SK-N-SH (cell line): Measurements from ENCODE around the gene BFSP2. TPM values are rescaled to one million over a fixed set of nuclear protein-coding genes. Genes with fewer than 3 reads are reported as not detected.

Experiments
- CTCF ChIA-PET: fragments of 300-600, 350-600 bp; formaldehyde crosslinking; extraction: SDS; loops from one replicate; lab custom pipeline; 2021; lab: Yijun Ruan, JAX
- POLR2A ChIA-PET: fragments of 350-600 bp; sonication (Branson Sonifier 250); formaldehyde crosslinking; extraction: SDS; loops from one replicate; lab custom pipeline; 2020; ENCODE audit warnings: antibody characterized with exemption, inconsistent platforms; lab: Yijun Ruan, JAX
- DNase-seq: peaks from one replicate; pipeline ENCODE4 v3.0.0; 2012
- H2AFZ ChIP-seq: fragments of 200-600 bp; sonication (generic); 2 replicates; pipeline ENCODE4 v1.8.1; 2016; ENCODE audit warnings: antibody characterized with exemption, mild to moderate bottlenecking, low read depth
- H3F3A ChIP-seq: fragments of 200-600 bp; sonication (generic); replicated peaks from 2 replicates; pipeline ENCODE3; 2016; ENCODE audit warnings: antibody characterized with exemption, mild to moderate bottlenecking; ENCODE audit not compliant: insufficient read depth
- H3K27ac ChIP-seq, 2 experiments: fragments of 200-500 bp in 1 of 2; fragments of 200-600 bp in 1 of 2; sonication (Bioruptor generic) in 1 of 2; sonication (generic), shearing (Covaris generic) in 1 of 2; 2 replicates each; pipeline versions ENCODE4 v1.5.1 to v1.6.1; 2014 to 2016; ENCODE audit warnings: low read depth in 2 of 2, inconsistent platforms in 1 of 2, low read length in 1 of 2, mild to moderate bottlenecking in 1 of 2, mixed read lengths in 1 of 2
- H3K27me3 ChIP-seq: fragments of 200-600 bp; sonication (generic), shearing (Covaris generic); 2 replicates; pipeline ENCODE4 v1.6.1; 2016; ENCODE audit warnings: mixed run types; ENCODE audit not compliant: insufficient read depth
- H3K36me3 ChIP-seq, 2 experiments: fragments of 200-500 bp in 1 of 2; fragments of 200-600 bp in 1 of 2; sonication (Bioruptor generic) in 1 of 2; sonication (generic) in 1 of 2; replicated peaks in 1 of 2; 2 replicates each; pipeline versions ENCODE3 to v1.5.1; 2014 to 2016; ENCODE audit warnings: low read length in 1 of 2, mild to moderate bottlenecking in 1 of 2; ENCODE audit not compliant: insufficient read depth in 2 of 2, control insufficient read depth in 1 of 2
- H3K4me1 ChIP-seq, 2 experiments: fragments of 200-500 bp in 1 of 2; fragments of 200-600 bp in 1 of 2; sonication (Bioruptor generic) in 1 of 2; sonication (generic), shearing (Covaris generic) in 1 of 2; 2 replicates each; pipeline versions ENCODE4 v1.5.1 to v1.6.1; 2014 to 2016; ENCODE audit warnings: low read depth in 1 of 2, low read length in 1 of 2, mixed run types in 1 of 2; ENCODE audit not compliant: insufficient read depth in 2 of 2, control insufficient read depth in 1 of 2
- H3K4me2 ChIP-seq: fragments of 200-600 bp; sonication (generic), shearing (Covaris generic); 2 replicates; pipeline ENCODE4 v1.6.1; 2017; ENCODE audit warnings: mixed run types
- H3K4me3 ChIP-seq, 2 experiments: fragments of 200-500 bp in 1 of 2; fragments of 200-600 bp in 1 of 2; sonication (Bioruptor generic) in 1 of 2; sonication (generic), shearing (Covaris generic) in 1 of 2; 2 replicates each; pipeline versions ENCODE4 v1.5.1 to v1.8.1; 2014 to 2016; ENCODE audit warnings: low read depth in 2 of 2, inconsistent platforms in 1 of 2, low read length in 1 of 2, mild to moderate bottlenecking in 1 of 2, mixed read lengths in 1 of 2, moderate library complexity in 1 of 2
- H3K79me2 ChIP-seq: fragments of 200-600 bp; sonication (generic); 2 replicates; pipeline ENCODE4 v1.8.1; 2017; ENCODE audit warnings: mild to moderate bottlenecking; ENCODE audit not compliant: insufficient read depth
- H3K9ac ChIP-seq: fragments of 200-600 bp; sonication (generic); 2 replicates; pipeline ENCODE4 v1.6.1; 2017; ENCODE audit warnings: mixed run types
- H3K9me2 ChIP-seq: fragments of 200-600 bp; sonication (generic); 2 replicates; pipeline ENCODE4 v1.6.1; 2017; ENCODE audit warnings: mixed run types
- H3K9me3 ChIP-seq: fragments of 200-600 bp; sonication (generic); 2 replicates; pipeline ENCODE4 v1.6.1; 2017; ENCODE audit warnings: mixed run types, mild to moderate bottlenecking, moderate library complexity
- H4K20me1 ChIP-seq: fragments of 200-600 bp; sonication (generic); 2 replicates; pipeline ENCODE4 v1.6.1; 2017; ENCODE audit warnings: mild to moderate bottlenecking, mixed run types; ENCODE audit not compliant: insufficient read depth
- EP300 ChIP-seq, 2 experiments: IDR thresholded peaks; 2 replicates each; pipeline versions ENCODE4 v1.4.0 to v1.6.1; 2012; ENCODE audit warnings: borderline replicate concordance in 1 of 2, low read depth in 1 of 2, low read length in 1 of 2
- FOSL2 ChIP-seq: IDR thresholded peaks from 2 replicates; pipeline ENCODE4 v1.4.0; 2012; ENCODE audit warnings: low read depth, mild to moderate bottlenecking, moderate library complexity, borderline replicate concordance
- FOXM1 ChIP-seq: IDR thresholded peaks from 2 replicates; pipeline ENCODE4 v1.4.0; 2012; ENCODE audit warnings: low read depth, mild to moderate bottlenecking
- GABPA ChIP-seq: IDR thresholded peaks from 2 replicates; pipeline ENCODE4 v1.4.0; 2012; ENCODE audit warnings: low read depth, mild to moderate bottlenecking
- JUND ChIP-seq: IDR thresholded peaks from 2 replicates; pipeline ENCODE4 v1.4.0; 2012
- NFIC ChIP-seq: IDR thresholded peaks from 2 replicates; pipeline ENCODE4 v1.4.0; 2012; ENCODE audit warnings: borderline replicate concordance
- RFX5 ChIP-seq: IDR thresholded peaks from 2 replicates; pipeline ENCODE4 v1.6.1; 2012; ENCODE audit warnings: mild to moderate bottlenecking, improper control_type of control experiment, low read length
- RXRA ChIP-seq: IDR thresholded peaks from 2 replicates; pipeline ENCODE4 v1.4.0; 2012; ENCODE audit warnings: low read depth, mild to moderate bottlenecking, borderline replicate concordance
- SIN3A ChIP-seq: IDR thresholded peaks from 2 replicates; pipeline ENCODE4 v1.6.1; 2012; ENCODE audit warnings: low read depth, mild to moderate bottlenecking, low read length, moderate library complexity, borderline replicate concordance
- TAF1 ChIP-seq: IDR thresholded peaks from 2 replicates; pipeline ENCODE4 v1.6.1; 2012; ENCODE audit warnings: low read depth, mild to moderate bottlenecking, low read length, moderate library complexity, borderline replicate concordance
- TCF12 ChIP-seq: IDR thresholded peaks from 2 replicates; pipeline ENCODE4 v1.4.0; 2012
- TEAD4 ChIP-seq: IDR thresholded peaks from 2 replicates; pipeline ENCODE4 v1.4.0; 2012; ENCODE audit warnings: mild to moderate bottlenecking, borderline replicate concordance; ENCODE audit not compliant: insufficient read depth
- WGBS: methylation state at CpG from one replicate; pipeline ENCODE4 v1.1.6; 2017; ENCODE audit warnings: low lambda C conversion rate; 5-methylcytosine and 5-hydroxymethylcytosine counted together
- polyA plus RNA-seq, 3 experiments: library from polyadenylated mRNA; depleted of rRNA; stranded (reverse); fragments of >200 nt; gene quantifications; 2 replicates each; pipeline ENCODE4 v1.2.3, GENCODE V29; 2012
- TF ChIP-seq, protein P1 (sequence below): IDR thresholded peaks from 2 replicates; pipeline ENCODE4 v1.4.0; 2012; ENCODE audit warnings: low read depth, borderline replicate concordance
- TF ChIP-seq, protein P2 (sequence below): IDR thresholded peaks from 2 replicates; pipeline ENCODE4; 2012

BFSP2 gene
- polyA plus RNA-seq, 1 of the 3 experiments (the other 2 are of a cell fraction): not detected

DNA sequence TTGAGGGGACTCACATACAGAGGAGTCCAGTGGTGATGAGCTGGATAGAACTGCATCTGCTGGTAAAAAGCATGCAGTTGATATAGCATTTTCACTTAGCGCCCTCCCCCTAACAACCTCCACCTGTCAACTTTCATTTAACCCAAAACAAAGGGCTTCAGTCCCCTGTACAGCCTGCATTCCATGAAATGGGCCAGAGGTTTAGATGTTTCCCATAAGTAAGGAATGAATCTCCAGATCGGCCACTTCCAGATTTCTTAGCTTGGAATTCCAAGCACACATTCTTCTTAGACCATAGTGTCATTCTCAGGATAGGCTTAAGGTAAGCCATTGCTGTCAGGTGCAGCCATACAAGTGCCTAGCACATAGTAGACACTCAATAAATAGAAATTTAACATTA is 32.9 kb upstream of the BFSP2 start:
- no peaks in the 10 kb centered on the region for H3K9me2 ChIP-seq
- H3K4me2 ChIP-seq: no peak overlapping the region
- peaks cover 0 to 9% of the 10 kb centered on the region in 2 experiments; a peak in 1 of 4 replicates for H3K4me1 ChIP-seq
- H3F3A ChIP-seq: no peaks in the 10 kb centered on the region
- H3K79me2 ChIP-seq: no peaks in the 10 kb centered on the region
- H3K9me3 ChIP-seq: no peaks in the 10 kb centered on the region
- 84% methylated on average over 2 of the region's 2 CpGs for WGBS
- H4K20me1 ChIP-seq: no peaks in the 10 kb centered on the region
- no peak for TF ChIP-seq TCF12
- TF ChIP-seq FOSL2: no peak
- TF ChIP-seq TAF1: no peak
- H3K4me3 ChIP-seq: no peak overlapping the region
- no peak overlapping the region for H2AFZ ChIP-seq
- ChIA-PET CTCF (interaction anchor here (1.5 to 2.6 kb wide), 2 partner anchors 10 to 18 kb away, joined by 3 to 9 read pairs; no protein-coding TSS in a partner anchor), POLR2A (no interaction called here)
- no peak for DNase-seq
- H3K27me3 ChIP-seq: no peaks in the 10 kb centered on the region
- H3K9ac ChIP-seq: no peak overlapping the region
- no peaks in the 10 kb centered on the region for H3K36me3 ChIP-seq
- H3K27ac ChIP-seq: no peak overlapping the region

DNA sequence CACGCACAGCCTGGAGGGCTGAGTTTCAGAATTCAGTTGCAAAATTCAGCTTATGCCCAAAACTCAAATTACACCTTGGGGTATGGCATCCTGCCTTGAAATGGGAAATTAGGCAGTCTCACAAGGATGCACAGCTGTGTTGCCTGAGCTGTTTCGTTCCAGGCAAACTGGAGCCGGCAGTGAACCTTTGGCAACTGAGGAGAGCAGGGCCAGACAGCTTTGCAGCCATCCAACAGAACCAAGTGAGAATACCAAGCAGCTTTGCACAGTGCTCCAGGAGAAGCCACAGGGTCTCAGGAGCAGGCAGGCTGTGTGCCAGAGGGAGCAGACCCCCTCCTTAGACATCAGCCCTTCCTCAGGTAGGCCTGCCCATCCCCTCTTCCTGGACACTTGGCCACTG is 32.5 kb upstream of the BFSP2 start:
- H3K4me1 ChIP-seq: peaks cover 0 to 8% of the 10 kb centered on the region in 2 experiments; a peak in 1 of 4 replicates
- ChIA-PET POLR2A (no interaction called here), CTCF (interaction anchor here (2.6 kb wide), 1 partner anchor 17 kb away, joined by 9 read pairs; no protein-coding TSS in a partner anchor)
- H3F3A ChIP-seq: no peaks in the 10 kb centered on the region
- H3K9ac ChIP-seq: no peak overlapping the region
- DNase-seq: no peak
- H4K20me1 ChIP-seq: no peaks in the 10 kb centered on the region
- no peaks in the 10 kb centered on the region for H3K9me2 ChIP-seq
- no peak overlapping the region for H3K27ac ChIP-seq
- H3K27me3 ChIP-seq: no peaks in the 10 kb centered on the region
- no peaks in the 10 kb centered on the region for H3K36me3 ChIP-seq
- WGBS: 89% methylated on average over 2 of the region's 3 CpGs
- TF ChIP-seq TCF12 (no peak), GABPA (no peak), SIN3A (no peak), NFIC (no peak), RXRA (no peak), TEAD4 (no peak), RFX5 (no peak), JUND (no peak), TAF1 (no peak), EP300 (IDR thresholded peaks at IDR 0.05; ENCODE audit: borderline replicate concordance in 1 of 2, low read depth in 1 of 2, low read length in 1 of 2) (no peak), FOXM1 (no peak)
- TF ChIP-seq, protein P1, sequence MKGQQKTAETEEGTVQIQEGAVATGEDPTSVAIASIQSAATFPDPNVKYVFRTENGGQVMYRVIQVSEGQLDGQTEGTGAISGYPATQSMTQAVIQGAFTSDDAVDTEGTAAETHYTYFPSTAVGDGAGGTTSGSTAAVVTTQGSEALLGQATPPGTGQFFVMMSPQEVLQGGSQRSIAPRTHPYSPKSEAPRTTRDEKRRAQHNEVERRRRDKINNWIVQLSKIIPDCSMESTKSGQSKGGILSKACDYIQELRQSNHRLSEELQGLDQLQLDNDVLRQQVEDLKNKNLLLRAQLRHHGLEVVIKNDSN: no peak
- TF ChIP-seq, protein P2, sequence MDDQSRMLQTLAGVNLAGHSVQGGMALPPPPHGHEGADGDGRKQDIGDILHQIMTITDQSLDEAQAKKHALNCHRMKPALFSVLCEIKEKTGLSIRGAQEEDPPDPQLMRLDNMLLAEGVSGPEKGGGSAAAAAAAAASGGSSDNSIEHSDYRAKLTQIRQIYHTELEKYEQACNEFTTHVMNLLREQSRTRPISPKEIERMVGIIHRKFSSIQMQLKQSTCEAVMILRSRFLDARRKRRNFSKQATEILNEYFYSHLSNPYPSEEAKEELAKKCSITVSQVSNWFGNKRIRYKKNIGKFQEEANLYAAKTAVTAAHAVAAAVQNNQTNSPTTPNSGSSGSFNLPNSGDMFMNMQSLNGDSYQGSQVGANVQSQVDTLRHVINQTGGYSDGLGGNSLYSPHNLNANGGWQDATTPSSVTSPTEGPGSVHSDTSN: no peak
- no peak overlapping the region for H3K4me3 ChIP-seq
- H3K9me3 ChIP-seq: no peaks in the 10 kb centered on the region
- no peak overlapping the region for H3K4me2 ChIP-seq
- H3K79me2 ChIP-seq: no peaks in the 10 kb centered on the region
- H2AFZ ChIP-seq: no peak overlapping the region
